Pulmonary artery endothelial cell (primary cell): ENCODE data around the gene FCSK. TPM values are rescaled to one million over a fixed set of nuclear protein-coding genes. Genes with fewer than 3 reads are reported as not detected.
A peak's percentile ranks its signal among the peaks of the same experiment; 100 is the strongest.
"Not testable (repeated sequence)": the region's sequence is repeated elsewhere in the genome, so short reads cannot be mapped to it uniquely, and the experiment has no call there.

Experiments
- DNase-seq: peaks from one replicate; pipeline ENCODE4 v3.0.0-alpha.2; 2011; ENCODE audit warnings: low read depth, low spot score
- total RNA-seq: library from RNA; depleted of rRNA; stranded (reverse); fragments of >200 nt; gene quantifications from 2 replicates; pipeline ENCODE4 v1.2.3, GENCODE V29; 2014

FCSK gene
- 10.1 and 10.5 TPM in 2 replicates for total RNA-seq

- no peak for DNase-seq
Observed at GRCh38 chr16:70454222-70455034, at the start of gene FCSK. TSS of gene FCSK (plus strand) at chr16:70454595. CDS start at chr16:70463191, 8,596 bp downstream.

DNA sequence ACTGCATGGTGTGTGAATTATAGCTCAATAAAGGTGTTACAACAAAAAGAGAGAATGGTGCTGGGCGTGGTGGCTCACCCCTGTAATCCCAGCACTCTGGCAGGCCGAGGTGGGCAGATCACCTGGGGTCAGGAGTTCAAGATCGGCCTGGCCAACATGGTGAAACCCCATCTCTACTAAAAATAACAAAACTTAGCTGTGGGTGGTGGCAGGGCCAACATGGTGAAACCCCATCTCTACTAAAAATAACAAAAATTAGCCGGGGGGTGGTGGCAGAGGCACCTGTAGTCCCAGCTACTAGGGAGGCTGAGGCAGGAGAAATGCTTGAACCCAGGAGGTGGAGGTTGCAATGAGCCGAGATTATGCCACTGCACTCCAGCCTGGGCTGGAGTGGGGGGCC is 48.3 kb upstream of the FCSK start:
- DNase-seq = not testable (repeated sequence)

GRCh38 chr16:70407811-70408274 is 46.6 kb upstream of the FCSK start:
- DNase-seq = no peak

DNA sequence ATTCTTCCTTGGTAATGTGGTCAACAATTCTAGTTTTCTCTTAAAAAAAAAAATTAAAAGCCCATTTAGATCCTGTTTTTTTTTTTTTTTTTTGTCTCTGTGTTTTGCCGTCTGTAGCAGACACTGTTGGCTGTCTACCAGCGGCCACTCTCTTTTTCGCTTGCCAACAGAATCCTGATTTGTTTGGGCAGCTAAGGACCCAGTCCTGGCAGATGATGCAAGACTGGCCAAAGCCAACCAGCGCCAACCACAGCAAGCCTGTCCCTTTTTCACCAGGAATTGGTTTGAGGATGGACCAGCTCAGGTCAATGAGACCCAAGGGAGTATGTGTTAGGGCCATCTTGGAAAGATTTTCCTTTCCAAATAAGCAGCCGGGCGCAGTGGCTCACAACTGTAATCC is 43.7 kb upstream of the FCSK start:
- no peak for DNase-seq

DNA sequence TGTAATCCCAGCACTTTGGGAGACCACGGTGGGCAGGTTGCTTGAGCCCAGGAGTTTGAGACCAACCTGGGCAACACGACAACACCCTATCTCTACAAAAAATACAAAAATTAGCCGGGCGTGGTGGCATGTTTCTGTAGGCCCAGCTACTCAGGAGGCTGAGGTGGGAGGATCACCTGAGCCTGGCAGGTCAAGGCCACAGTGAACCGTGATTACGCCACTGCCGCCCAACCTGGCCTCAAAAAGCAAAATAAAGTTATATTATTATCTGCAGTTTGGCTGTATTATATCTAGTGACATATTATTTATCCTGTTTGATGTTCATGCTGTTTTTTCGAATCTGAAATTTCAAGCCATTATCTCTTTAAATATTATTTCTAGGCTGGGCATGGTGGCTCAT is 42.0 kb upstream of the FCSK start:
- DNase-seq = no peak

DNA sequence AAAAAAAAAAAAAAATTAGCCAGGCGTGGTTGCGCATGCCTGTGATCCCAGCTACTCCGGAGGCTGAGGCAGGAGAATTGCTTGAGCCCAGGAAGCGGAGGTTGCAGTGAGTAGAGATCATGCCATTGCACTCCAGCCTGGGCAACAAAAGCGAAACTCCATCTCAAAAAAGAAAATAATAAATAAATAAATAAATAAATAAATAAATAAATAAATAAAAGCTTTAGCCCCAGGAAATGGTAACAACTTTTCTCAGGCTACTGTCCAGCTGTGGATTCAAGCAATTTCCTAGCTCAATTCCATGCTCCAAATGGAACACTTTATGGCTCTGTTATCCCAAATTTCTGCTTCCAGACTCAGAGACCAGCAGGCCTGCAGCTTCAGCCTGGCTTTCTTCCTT is 40.8 kb upstream of the FCSK start:
- not testable (repeated sequence) for DNase-seq

- DNase-seq = no peak
Observed at GRCh38 chr16:70416748-70417616, 37.4 kb upstream of the FCSK start.

GRCh38 chr16:70417661-70418060 is 36.7 kb upstream of the FCSK start:
- DNase-seq = no peak

GRCh38 chr16:70418274-70418992 is 36.0 kb upstream of the FCSK start:
- DNase-seq = no peak

DNA sequence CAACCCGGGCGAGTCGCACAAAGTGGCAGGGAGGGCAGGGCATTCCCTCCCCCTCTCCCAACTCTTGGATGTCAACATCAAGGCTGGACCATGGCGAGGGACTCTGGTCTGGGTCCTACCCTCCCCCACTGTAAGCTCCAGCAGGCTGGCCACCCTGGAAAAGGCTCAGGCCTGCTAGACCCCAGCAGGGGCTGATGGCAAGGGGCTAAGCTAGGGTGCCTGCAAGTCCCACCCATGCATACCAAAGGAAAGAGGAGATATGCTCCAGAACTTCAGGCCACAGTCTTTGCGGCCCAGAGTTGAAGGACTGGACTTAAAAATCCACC is 35.4 kb upstream of the FCSK start:
- DNase-seq = no peak

DNA sequence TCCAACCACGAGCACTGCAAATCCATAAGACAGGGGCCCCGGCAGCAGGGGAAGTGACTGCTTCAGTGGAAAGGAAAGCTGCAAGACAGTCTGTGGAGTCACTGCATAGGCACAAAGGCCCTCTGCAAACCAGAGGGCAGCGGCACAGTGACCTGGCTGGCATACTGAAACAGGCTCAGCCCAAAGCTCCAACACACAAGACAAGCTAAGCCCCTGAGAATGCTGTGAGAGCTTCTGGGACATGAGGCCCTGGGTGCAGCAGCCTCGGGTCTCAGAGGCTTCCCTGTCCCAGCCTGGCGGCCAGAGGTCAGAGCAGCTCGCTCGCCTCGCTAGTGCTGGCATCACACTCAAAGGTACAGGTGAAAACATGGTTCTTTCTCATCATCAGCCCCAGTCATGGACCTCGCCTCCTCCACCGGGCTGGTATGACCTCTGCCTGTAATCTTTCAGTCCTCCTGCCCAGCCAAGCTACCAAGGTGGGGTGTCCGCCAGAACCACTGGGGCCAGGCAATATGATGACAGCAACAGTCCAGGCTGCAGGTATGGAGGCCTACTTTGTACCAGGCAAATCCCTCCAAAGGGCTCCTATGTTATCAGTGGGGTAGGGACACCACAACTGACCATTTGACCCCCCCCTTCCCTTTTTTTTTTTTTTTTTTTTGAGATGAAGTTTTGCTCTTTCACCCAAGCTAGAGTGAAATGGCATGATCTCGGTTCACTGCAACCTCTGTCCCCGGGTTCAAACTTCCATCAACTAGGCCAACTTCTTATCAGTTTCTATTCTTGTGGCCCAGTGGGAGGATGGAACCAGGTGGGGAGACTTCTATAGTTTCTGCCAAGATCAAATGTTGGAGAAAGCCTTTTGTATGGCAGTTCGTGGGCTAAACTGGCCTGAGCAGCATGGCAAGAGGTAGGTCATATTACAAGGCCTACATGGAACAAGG is 34.7 kb upstream of the FCSK start:
- DNase-seq = no peak

GRCh38 chr16:70421014-70421413 is 33.4 kb upstream of the FCSK start:
- DNase-seq = no peak

DNA sequence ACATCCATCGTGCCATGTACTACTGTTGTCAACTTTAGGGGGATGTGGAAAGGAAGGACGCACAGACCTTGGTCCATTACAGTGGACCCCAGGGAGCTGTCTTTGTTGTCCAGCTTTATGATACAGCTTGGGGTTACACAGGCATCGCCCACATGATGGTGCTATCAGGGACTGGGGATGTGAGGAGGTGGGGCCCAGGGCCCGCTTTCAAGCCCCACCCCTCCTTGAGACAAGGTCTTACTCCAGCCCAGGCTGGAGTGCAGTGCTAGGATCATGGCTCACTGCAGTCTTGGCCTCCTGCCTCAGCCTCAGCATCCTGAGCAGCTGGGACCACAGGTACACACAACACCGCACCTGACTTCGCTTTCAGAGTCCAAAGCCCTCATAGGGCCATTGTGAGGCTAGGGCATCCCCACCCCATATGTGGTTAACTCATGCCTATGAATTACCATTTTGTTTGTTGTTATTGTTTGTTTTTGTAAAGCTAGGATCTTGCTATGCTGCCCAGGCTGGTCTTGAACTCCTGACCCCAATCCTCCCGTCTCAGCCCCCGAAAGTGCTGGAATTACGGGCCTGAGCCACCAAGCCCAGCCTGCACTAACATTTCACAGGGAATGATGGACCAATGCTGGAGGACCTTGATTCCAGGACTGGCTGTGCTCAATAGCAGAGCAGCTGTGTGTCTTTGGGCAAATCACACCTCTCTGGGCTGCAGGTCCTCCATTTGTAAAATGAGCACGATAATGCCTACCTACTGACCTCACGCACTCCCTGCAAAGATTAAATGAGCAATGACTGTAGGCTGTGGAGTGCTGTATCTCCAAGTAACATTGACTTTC is 32.7 kb upstream of the FCSK start:
- no peak for DNase-seq

DNA sequence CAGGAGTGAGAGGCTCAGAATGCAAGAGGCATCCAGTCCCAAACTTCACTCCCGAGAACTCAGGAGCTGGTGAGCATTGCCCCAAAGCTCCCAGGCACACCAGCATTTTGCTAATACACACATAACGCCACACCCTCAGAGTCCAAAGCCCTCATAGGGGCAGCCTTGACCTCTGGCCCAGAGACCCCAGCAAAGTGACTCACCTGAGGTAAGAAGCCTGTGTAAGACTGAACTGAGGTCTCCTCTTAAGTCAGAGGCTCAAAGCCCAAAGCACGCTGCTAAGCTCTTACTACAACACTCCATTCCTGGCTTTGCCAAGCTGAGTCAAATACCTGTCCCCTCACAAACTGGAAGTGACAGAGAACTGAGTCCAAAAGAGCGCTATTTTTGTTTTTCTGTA is 31.9 kb upstream of the FCSK start:
- no peak for DNase-seq

DNA sequence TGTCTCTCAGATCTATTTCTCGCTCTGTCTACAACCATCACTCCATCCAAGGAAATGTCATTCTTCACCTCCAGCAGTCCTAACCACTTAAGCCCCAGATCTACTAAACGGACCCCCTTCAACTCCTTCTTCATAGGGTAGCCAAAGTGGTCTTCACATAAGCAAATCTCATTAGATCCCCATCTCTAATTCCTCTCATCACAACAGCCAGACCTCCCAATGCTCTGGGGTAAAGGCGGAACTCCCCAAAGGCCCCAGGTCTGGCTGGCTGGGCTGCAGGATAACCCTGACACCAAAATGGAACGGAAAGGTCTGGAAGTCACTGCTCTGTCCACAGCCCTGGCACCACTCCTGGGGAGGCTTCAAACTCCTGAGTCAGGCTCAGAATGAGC is 26.6 kb upstream of the FCSK start:
- no peak for DNase-seq

DNA sequence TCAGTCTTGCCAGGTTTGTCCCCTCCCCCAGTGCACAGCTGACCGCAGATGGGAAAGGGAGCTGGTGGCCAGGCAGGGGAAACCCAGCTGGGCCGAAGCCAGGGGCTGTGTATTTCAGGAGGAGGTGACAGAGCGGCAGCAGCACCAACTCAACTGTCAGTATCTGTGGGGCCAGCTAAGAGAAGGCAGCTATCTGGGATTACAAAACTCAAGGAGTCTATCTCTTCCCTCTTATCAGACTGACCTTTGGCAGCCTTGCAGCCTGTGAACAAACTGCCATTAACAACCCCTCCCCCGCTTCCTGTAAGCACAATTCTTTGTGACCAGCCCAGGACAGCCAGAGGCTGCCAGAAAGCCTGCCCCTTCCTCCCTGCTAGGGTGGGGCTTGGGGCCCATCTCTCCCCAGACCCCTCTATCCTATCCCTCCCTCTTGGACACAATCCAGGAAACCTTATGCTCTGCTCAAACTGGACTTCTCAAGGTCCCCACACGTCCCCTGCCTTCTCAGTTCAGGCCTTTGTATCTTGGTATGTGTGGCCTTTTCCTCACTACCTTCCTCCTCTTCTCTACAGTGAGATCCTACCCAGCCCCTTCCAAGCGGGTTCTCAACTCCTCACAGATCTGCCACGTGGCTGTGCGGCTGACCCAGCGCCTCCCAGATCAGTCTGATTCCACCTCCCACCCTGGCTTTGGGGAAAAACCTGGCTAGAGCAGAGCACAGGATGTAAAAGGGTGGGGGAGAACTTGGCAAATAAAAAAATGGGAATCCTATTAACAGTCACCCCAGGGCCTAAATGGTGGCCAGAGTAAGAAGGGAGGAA is 26.0 kb upstream of the FCSK start:
- DNase-seq = peak; percentile 83

DNA sequence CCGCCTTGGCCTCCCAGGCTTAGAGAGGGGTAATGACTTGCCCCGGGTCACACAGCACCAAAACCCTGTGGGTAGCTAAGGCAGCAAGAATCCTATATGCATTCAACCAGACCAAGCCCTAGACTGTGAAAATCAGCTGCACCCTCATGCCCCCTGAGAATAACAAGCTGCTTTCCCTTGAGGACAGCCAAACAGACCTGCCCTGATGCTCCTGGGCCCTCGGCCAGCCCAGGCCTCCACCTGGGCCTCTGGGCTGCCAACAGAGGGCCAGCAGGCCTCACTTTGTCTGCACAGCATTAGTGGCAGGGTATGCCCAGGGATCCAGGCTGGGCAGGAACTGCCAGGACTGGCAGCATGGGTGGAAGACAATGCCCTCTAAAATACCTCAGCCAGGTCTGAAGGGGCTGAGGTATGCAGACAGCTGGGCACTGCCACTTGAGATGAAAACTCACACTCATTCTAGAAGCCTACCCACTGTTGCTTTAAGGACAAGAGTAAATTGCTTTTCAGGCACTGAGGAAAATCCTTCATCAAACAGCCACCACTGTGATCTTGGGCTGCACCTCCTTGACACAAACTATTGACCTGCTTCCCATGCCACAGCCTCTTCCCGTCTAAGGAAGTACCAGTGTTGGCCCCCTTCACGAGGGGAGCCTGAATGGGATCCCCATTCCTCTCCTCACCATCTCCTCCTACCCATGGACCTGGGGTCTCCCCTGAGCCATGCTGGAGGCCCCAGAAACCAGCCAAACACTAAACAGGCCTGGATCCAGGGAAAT is 24.3 kb upstream of the FCSK start:
- no peak for DNase-seq
